B cell (primary cell): ENCODE results near the gene VWA3A. TPM values are rescaled to one million over a fixed set of nuclear protein-coding genes. Genes with fewer than 3 reads are reported as not detected.
"Not testable (repeated sequence)": the region's sequence is repeated elsewhere in the genome, so short reads cannot be mapped to it uniquely, and the experiment has no call there.

Experiments
- ATAC-seq: fragments of 200-7000 bp; cut with Tn5 transposase; one replicate; pipeline ENCODE4 v1.10.0; 2021; ENCODE audit warnings: low read depth, mild to moderate bottlenecking, moderate number of reproducible peaks, moderate library complexity
- CTCF ChIA-PET: fragments of 350-600 bp; sonication (Branson Sonifier 250); formaldehyde crosslinking; loops from one replicate; lab custom pipeline; 2021; ENCODE audit warnings: antibody characterized with exemption, inconsistent platforms; lab: Charles Lee
- POLR2A ChIA-PET: fragments of 350-600 bp; sonication (Branson Sonifier 250); formaldehyde crosslinking; loops from one replicate; lab custom pipeline; 2021; ENCODE audit warnings: antibody characterized with exemption; lab: Charles Lee
- DNase-seq: peaks from one replicate; pipeline ENCODE4 v3.0.0; 2013
- H2AFZ ChIP-seq: 2 replicates; pipeline ENCODE4 v1.6.1; 2012; ENCODE audit warnings: mild to moderate bottlenecking, low read depth, low read length; ENCODE audit not compliant: insufficient read depth, poor library complexity, severe bottlenecking
- H3K27ac ChIP-seq, 2 donors: 1 replicate in 1 of 2; 2 replicates in 1 of 2; pipeline ENCODE4 v1.5.1; 2012 to 2013; ENCODE audit warnings: low read length in 2 of 2, mild to moderate bottlenecking in 2 of 2, moderate library complexity in 1 of 2
- H3K27me3 ChIP-seq, 4 experiments: fragments of 200-600 bp in 1 of 4; sonication (generic) in 1 of 4; replicated peaks in 1 of 4; 1 replicate in 2 of 4; 2 replicates in 2 of 4; pipeline versions ENCODE4 v1.6.1 to v1.7.0; 2013 to 2016; ENCODE audit warnings: low read length in 3 of 4, mild to moderate bottlenecking in 2 of 4, mixed read lengths in 1 of 4, moderate library complexity in 1 of 4; ENCODE audit not compliant: insufficient read depth in 4 of 4, control insufficient read depth in 3 of 4; ENCODE audit errors: control extremely low read depth in 1 of 4
- H3K36me3 ChIP-seq, 2 experiments: replicated peaks in 1 of 2; 1 replicate in 1 of 2; 2 replicates in 1 of 2; pipeline versions ENCODE4 v1.6.1 to v1.7.1; 2013; ENCODE audit warnings: low read length in 1 of 2; ENCODE audit not compliant: insufficient read depth in 2 of 2, control insufficient read depth in 1 of 2; ENCODE audit errors: control extremely low read depth in 1 of 2, extremely low read depth in 1 of 2
- H3K4me1 ChIP-seq, 2 donors: fragments of 200-600 bp in 1 of 2; sonication (generic) in 1 of 2; 1 replicate in 1 of 2; 2 replicates in 1 of 2; pipeline versions ENCODE4 v1.5.1 to v1.6.1; 2013 to 2017; ENCODE audit warnings: low read length in 2 of 2; ENCODE audit not compliant: control insufficient read depth in 2 of 2, insufficient read depth in 2 of 2
- H3K4me2 ChIP-seq: replicated peaks from 2 replicates; pipeline ENCODE3; 2012; ENCODE audit warnings: mild to moderate bottlenecking, low read depth, low read length; ENCODE audit not compliant: poor library complexity, severe bottlenecking
- H3K4me3 ChIP-seq, 5 experiments: fragments of 200-600 bp in 1 of 5; sonication (generic) in 1 of 5; 1 replicate in 3 of 5; 2 replicates in 2 of 5; pipeline versions ENCODE4 v1.5.1 to v1.7.0; 2011 to 2016; ENCODE audit warnings: low read length in 4 of 5, mild to moderate bottlenecking in 4 of 5, low read depth in 2 of 5, control low read depth in 1 of 5, moderate library complexity in 1 of 5; ENCODE audit not compliant: insufficient read depth in 1 of 5; ENCODE audit errors: control extremely low read depth in 1 of 5, extremely low read depth in 1 of 5
- H3K79me2 ChIP-seq: fragments of 200-600 bp; sonication (generic); one replicate; pipeline ENCODE4 v1.6.0; 2016; ENCODE audit warnings: low read length; ENCODE audit not compliant: control insufficient read depth, insufficient read depth
- H3K9ac ChIP-seq: fragments of 200-600 bp; sonication (generic); 2 replicates; pipeline ENCODE4 v1.6.1; 2017; ENCODE audit warnings: mild to moderate bottlenecking, low read length, moderate library complexity
- H3K9me3 ChIP-seq, 3 donors: one replicate each; pipeline versions ENCODE4 v1.6.1 to v1.7.1; 2013; ENCODE audit warnings: low read length in 2 of 3; ENCODE audit not compliant: control insufficient read depth in 2 of 3, insufficient read depth in 1 of 3; ENCODE audit errors: control extremely low read depth in 1 of 3
- H4K20me1 ChIP-seq: 2 replicates; pipeline ENCODE4 v1.6.0; 2012; ENCODE audit warnings: mild to moderate bottlenecking, low read length; ENCODE audit not compliant: insufficient read depth, control insufficient read depth, poor library complexity, severe bottlenecking
- H3K27ac Mint-ChIP-seq: one replicate; pipeline ENCODE4 v1.8.0; 2021; ENCODE audit warnings: mixed read lengths
- H3K27me3 Mint-ChIP-seq: one replicate; pipeline ENCODE4 v1.8.0; 2021; ENCODE audit warnings: mixed read lengths
- H3K4me1 Mint-ChIP-seq: one replicate; pipeline ENCODE4 v1.8.0; 2021; ENCODE audit warnings: mixed read lengths
- H3K4me3 Mint-ChIP-seq: one replicate; pipeline ENCODE4 v1.8.0; 2021; ENCODE audit warnings: mixed read lengths
- H3K9me3 Mint-ChIP-seq: one replicate; pipeline ENCODE4 v1.8.0; 2022; ENCODE audit warnings: mixed read lengths; ENCODE audit not compliant: insufficient read depth
- EZH2 ChIP-seq: IDR thresholded peaks from 2 replicates; pipeline ENCODE4 v1.6.1; 2012; ENCODE audit warnings: borderline replicate concordance, low read depth, mild to moderate bottlenecking, moderate library complexity, low read length; ENCODE audit not compliant: insufficient read depth, poor library complexity, severe bottlenecking
- WGBS: methylation state at CpG from one replicate; pipeline ENCODE4 v1.1.5; 2013; ENCODE audit warnings: missing lambda C conversion rate; ENCODE audit not compliant: insufficient coverage; 5-methylcytosine and 5-hydroxymethylcytosine counted together
- intact Hi-C: fragments of 100-400 bp; cut with micrococcal nuclease; formaldehyde crosslinking; loops from one replicate; pipeline ENCODE4 v1.10.0; 2022
- polyA plus RNA-seq: library from polyadenylated mRNA; depleted of rRNA; stranded (reverse); fragments of >200 nt; gene quantifications from 2 replicates; pipeline ENCODE4 v1.2.3, GENCODE V29; 2012
- total RNA-seq, 2 donors: library from RNA; stranded (reverse); fragments of 120-200 nt in 1 of 2; gene quantifications; 1 replicate in 1 of 2; 2 replicates in 1 of 2; pipeline versions ENCODE4 v1.2.3 to v1.2.4, GENCODE V29; 2013 to 2022
- TF ChIP-seq, protein P1 (sequence below): fragments of 200-600 bp; IDR thresholded peaks from one replicate; pipeline ENCODE4 v1.8.0; 2022; ENCODE audit warnings: antibody characterized with exemption, mild to moderate bottlenecking

The VWA3A gene
- total and polyA plus RNA-seq, 2 donors (not counting 1 experiment from before 2014, with no cell fraction given) = 0.28 to 0.47 TPM

GRCh38 chr16:22151246-22151998 lies 59.1 kb downstream of the VWA3A start:
- Mint-ChIP-seq H3K9me3 (no peaks in the 10 kb centered on the region), H3K4me3 (no peak overlapping the region), H3K27ac (no peak overlapping the region), H3K27me3 (peaks cover 5% of the 10 kb centered on the region), H3K4me1 (no peaks in the 10 kb centered on the region)
- Histone ChIP-seq H3K4me2 (no peak overlapping the region), H3K9me3 (no peaks in the 10 kb centered on the region), H2AFZ (no peak overlapping the region), H4K20me1 (no peaks in the 10 kb centered on the region), H3K36me3 (no peaks in the 10 kb centered on the region), H3K9ac (no peak overlapping the region), H3K79me2 (no peaks in the 10 kb centered on the region), H3K4me3 (no peak overlapping the region), H3K27ac (no peak overlapping the region), H3K27me3 (peaks cover 0 to 3% (median 0%) of the 10 kb centered on the region in 4 experiments), H3K4me1 (no peaks in the 10 kb centered on the region)
- ChIA-PET CTCF (no interaction called here), POLR2A (no interaction called here)
- TF ChIP-seq, protein P1, sequence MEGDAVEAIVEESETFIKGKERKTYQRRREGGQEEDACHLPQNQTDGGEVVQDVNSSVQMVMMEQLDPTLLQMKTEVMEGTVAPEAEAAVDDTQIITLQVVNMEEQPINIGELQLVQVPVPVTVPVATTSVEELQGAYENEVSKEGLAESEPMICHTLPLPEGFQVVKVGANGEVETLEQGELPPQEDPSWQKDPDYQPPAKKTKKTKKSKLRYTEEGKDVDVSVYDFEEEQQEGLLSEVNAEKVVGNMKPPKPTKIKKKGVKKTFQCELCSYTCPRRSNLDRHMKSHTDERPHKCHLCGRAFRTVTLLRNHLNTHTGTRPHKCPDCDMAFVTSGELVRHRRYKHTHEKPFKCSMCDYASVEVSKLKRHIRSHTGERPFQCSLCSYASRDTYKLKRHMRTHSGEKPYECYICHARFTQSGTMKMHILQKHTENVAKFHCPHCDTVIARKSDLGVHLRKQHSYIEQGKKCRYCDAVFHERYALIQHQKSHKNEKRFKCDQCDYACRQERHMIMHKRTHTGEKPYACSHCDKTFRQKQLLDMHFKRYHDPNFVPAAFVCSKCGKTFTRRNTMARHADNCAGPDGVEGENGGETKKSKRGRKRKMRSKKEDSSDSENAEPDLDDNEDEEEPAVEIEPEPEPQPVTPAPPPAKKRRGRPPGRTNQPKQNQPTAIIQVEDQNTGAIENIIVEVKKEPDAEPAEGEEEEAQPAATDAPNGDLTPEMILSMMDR = no peak
- DNase-seq = no peak
- intact Hi-C loops = no loop called here
- no peak for ATAC-seq
- no CpG with 5 or more reads among the region's 7 CpGs for WGBS

DNA sequence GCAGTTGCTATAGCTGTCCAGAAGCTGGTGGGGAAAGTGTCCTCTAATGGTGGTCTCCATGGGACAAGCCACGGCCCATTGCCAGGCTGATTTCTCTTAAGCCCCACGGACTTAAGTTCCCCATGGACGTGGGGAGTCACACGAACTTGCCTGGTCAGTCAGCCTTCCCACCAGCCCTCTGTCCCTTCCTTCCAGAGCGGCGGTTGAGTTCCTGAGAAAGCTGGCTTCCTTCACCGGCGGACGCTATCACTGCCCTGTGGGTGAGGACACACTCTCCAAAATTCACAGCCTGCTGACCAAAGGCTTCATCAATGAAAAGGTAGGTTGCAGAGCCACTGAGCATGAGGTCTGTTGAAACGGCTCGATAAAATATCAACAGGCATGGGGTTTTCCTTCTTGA lies 60.0 kb downstream of the VWA3A start:
- no peaks in the 10 kb centered on the region for H4K20me1 ChIP-seq
- Mint-ChIP-seq H3K27me3 (peaks cover 5% of the 10 kb centered on the region), H3K27ac (no peak overlapping the region), H3K4me3 (no peak overlapping the region), H3K4me1 (no peaks in the 10 kb centered on the region), H3K9me3 (no peaks in the 10 kb centered on the region)
- H3K4me3 ChIP-seq = no peak overlapping the region
- H3K4me1 ChIP-seq = no peaks in the 10 kb centered on the region
- no peak overlapping the region for H3K27ac ChIP-seq
- 90% methylated on average over 11 of the region's 11 CpGs for WGBS
- peaks cover 0 to 4% (median 0%) of the 10 kb centered on the region in 4 experiments for H3K27me3 ChIP-seq
- no peaks in the 10 kb centered on the region for H3K9me3 ChIP-seq
- TF ChIP-seq, protein P1 = no peak
- no peak for TF ChIP-seq EZH2
- H3K79me2 ChIP-seq = no peaks in the 10 kb centered on the region
- H2AFZ ChIP-seq = no peak overlapping the region
- CTCF ChIA-PET = interaction anchor here (1.1 kb wide), 1 partner anchor 53 kb away, joined by 3 read pairs; no protein-coding TSS in a partner anchor
- POLR2A ChIA-PET = no interaction called here
- DNase-seq = no peak
- intact Hi-C loops = no loop called here
- H3K36me3 ChIP-seq = no peaks in the 10 kb centered on the region
- H3K4me2 ChIP-seq = no peak overlapping the region
- no peak for ATAC-seq
- H3K9ac ChIP-seq = no peak overlapping the region

GRCh38 chr16:22153078-22153477 lies 60.7 kb downstream of the VWA3A start:
- H3K79me2 ChIP-seq, H3K36me3 ChIP-seq, H3K9me3 ChIP-seq, H3K4me1 Mint-ChIP-seq, H2AFZ ChIP-seq, ATAC-seq, H3K4me1 ChIP-seq, DNase-seq, H3K9ac ChIP-seq, H3K27me3 ChIP-seq, H3K27me3 Mint-ChIP-seq, H3K4me3 ChIP-seq, H3K27ac ChIP-seq, H3K4me2 ChIP-seq, intact Hi-C loops, POLR2A ChIA-PET, H4K20me1 ChIP-seq, H3K27ac Mint-ChIP-seq, H3K9me3 Mint-ChIP-seq, H3K4me3 Mint-ChIP-seq: not testable (repeated sequence)
- CTCF ChIA-PET = interaction anchor here (1.1 kb wide), 1 partner anchor 54 kb away, joined by 3 read pairs; no protein-coding TSS in a partner anchor
- WGBS = 81% methylated on average over 3 of the region's 7 CpGs
